Neural cell (in vitro differentiated cells): ENCODE data around the gene IFT52. TPM values are rescaled to one million over a fixed set of nuclear protein-coding genes. Genes with fewer than 3 reads are reported as not detected.
"Not testable (repeated sequence)": the region's sequence is repeated elsewhere in the genome, so short reads cannot be mapped to it uniquely, and the experiment has no call there.

ENCODE experiments used
- H2AFZ ChIP-seq: fragments of 200-600, 300-800 bp; sonication (generic), shearing (Covaris generic); 2 replicates; pipeline ENCODE4 v1.6.0; 2014; ENCODE audit warnings: low read depth, mild to moderate bottlenecking, antibody characterized with exemption, low read length, moderate library complexity
- H3F3A ChIP-seq: fragments of 200-600 bp; shearing (Covaris generic); 2 replicates; pipeline ENCODE4 v1.6.1; 2016; ENCODE audit warnings: mild to moderate bottlenecking, moderate library complexity, mixed read lengths, antibody characterized with exemption, low read length; ENCODE audit not compliant: insufficient read depth, poor library complexity, severe bottlenecking
- H3K27ac ChIP-seq: fragments of 200-600, 300-800 bp; sonication (generic), shearing (Covaris generic); 2 replicates; pipeline ENCODE4 v1.5.1; 2014; ENCODE audit warnings: mild to moderate bottlenecking, low read length, moderate library complexity
- H3K27me3 ChIP-seq: fragments of 300-800, 200-600 bp; sonication (generic), shearing (Covaris generic); 2 replicates; pipeline ENCODE4 v1.6.0; 2014; ENCODE audit warnings: mild to moderate bottlenecking, low read depth, low read length, moderate library complexity; ENCODE audit not compliant: insufficient read depth
- H3K36me3 ChIP-seq: fragments of 300-800, 200-600 bp; sonication (generic), shearing (Covaris generic); 2 replicates; pipeline ENCODE4 v1.5.1; 2014; ENCODE audit warnings: mild to moderate bottlenecking, antibody characterized with exemption, low read length, moderate library complexity; ENCODE audit not compliant: insufficient read depth
- H3K4me2 ChIP-seq: fragments of 300-800, 200-600 bp; sonication (generic), shearing (Covaris generic); 2 replicates; pipeline ENCODE4 v1.6.0; 2014; ENCODE audit warnings: mild to moderate bottlenecking, low read length
- H3K4me3 ChIP-seq: fragments of 300-800, 200-600 bp; sonication (generic), shearing (Covaris generic); 2 replicates; pipeline ENCODE4 v1.5.1; 2014; ENCODE audit warnings: mild to moderate bottlenecking, low read length, moderate library complexity
- H3K79me2 ChIP-seq: fragments of 200-600 bp; shearing (Covaris generic); replicated peaks from 2 replicates; pipeline ENCODE4 v1.6.0; 2014; ENCODE audit warnings: mild to moderate bottlenecking, low read length, moderate library complexity; ENCODE audit not compliant: insufficient read depth
- H3K9ac ChIP-seq: fragments of 300-800, 200-600 bp; sonication (generic), shearing (Covaris generic); 2 replicates; pipeline ENCODE4 v1.6.1; 2016; ENCODE audit warnings: mild to moderate bottlenecking, low read length, mixed read lengths
- H3K9me2 ChIP-seq: fragments of 200-600 bp; shearing (Covaris generic); 2 replicates; pipeline ENCODE4 v1.6.1; 2016; ENCODE audit warnings: mild to moderate bottlenecking, low read length, mixed read lengths; ENCODE audit not compliant: insufficient read depth
- H3K9me3 ChIP-seq: fragments of 200-600, 300-800 bp; sonication (generic), shearing (Covaris generic); 2 replicates; pipeline ENCODE4 v1.6.1; 2016; ENCODE audit warnings: mild to moderate bottlenecking, mixed run types, low read length, moderate library complexity, mixed read lengths
- H4K20me1 ChIP-seq: fragments of 200-600 bp; shearing (Covaris generic); 2 replicates; pipeline ENCODE4 v1.6.1; 2016; ENCODE audit warnings: mild to moderate bottlenecking, mixed run types; ENCODE audit not compliant: insufficient read depth
- CTCF ChIP-seq: fragments of 450-650 bp; IDR thresholded peaks from 2 replicates; pipeline ENCODE4 v1.5.1; 2014; ENCODE audit warnings: antibody characterized with exemption, mild to moderate bottlenecking, moderate library complexity; ENCODE audit not compliant: poor library complexity, severe bottlenecking
- EP300 ChIP-seq: fragments of 450-650 bp; conservative IDR thresholded peaks from 2 replicates; pipeline ENCODE4 v1.6.1; 2014; ENCODE audit warnings: antibody characterized with exemption, mild to moderate bottlenecking, moderate library complexity; ENCODE audit not compliant: poor library complexity, severe bottlenecking
- EZH2 ChIP-seq: fragments of 200-600, 300-800 bp; shearing (Covaris generic), sonication (generic); IDR thresholded peaks from 2 replicates; pipeline ENCODE4 v1.6.1; 2014; ENCODE audit warnings: antibody characterized with exemption, low read length, borderline replicate concordance, mild to moderate bottlenecking; ENCODE audit not compliant: insufficient read depth, poor library complexity, severe bottlenecking
- MXI1 ChIP-seq: fragments of 450-650 bp; conservative IDR thresholded peaks from 2 replicates; pipeline ENCODE4 v1.6.1; 2014; ENCODE audit warnings: antibody characterized with exemption, mild to moderate bottlenecking; ENCODE audit not compliant: poor library complexity, severe bottlenecking
- POLR2AphosphoS5 ChIP-seq: IDR thresholded peaks from 2 replicates; pipeline ENCODE4 v1.6.1; 2012
- RAD21 ChIP-seq: fragments of 450-650 bp; conservative IDR thresholded peaks from 2 replicates; pipeline ENCODE4 v1.6.1; 2014; ENCODE audit warnings: antibody characterized with exemption, mild to moderate bottlenecking, moderate library complexity
- REST ChIP-seq: IDR thresholded peaks from 2 replicates; pipeline ENCODE4 v1.6.1; 2012; ENCODE audit warnings: borderline replicate concordance
- SMC3 ChIP-seq: fragments of 450-650 bp; conservative IDR thresholded peaks from 2 replicates; pipeline ENCODE4 v1.6.1; 2014; ENCODE audit warnings: antibody characterized with exemption, mild to moderate bottlenecking, moderate library complexity; ENCODE audit not compliant: poor library complexity
- TAF1 ChIP-seq: IDR thresholded peaks from 2 replicates; pipeline ENCODE4 v1.6.1; 2012; ENCODE audit warnings: low read depth
- polyA plus RNA-seq: library from polyadenylated mRNA; depleted of rRNA; stranded (reverse); fragments of >200 nt; gene quantifications from 2 replicates; pipeline ENCODE4 v1.2.3, GENCODE V29; 2014

IFT52 gene
- polyA plus RNA-seq, 1 donor from 2014 or later, result 144 TPM

GRCh38 chr20:43603124-43603523, 12.4 kb downstream of the IFT52 start:
- Histone ChIP-seq H3K79me2 (no peaks in the 10 kb centered on the region), H3K36me3 (no peaks in the 10 kb centered on the region), H2AFZ (no peak overlapping the region), H3K4me2 (no peak overlapping the region), H3K9me3 (no peaks in the 10 kb centered on the region), H3F3A (no peaks in the 10 kb centered on the region), H3K27me3 (no peaks in the 10 kb centered on the region), H3K4me3 (no peak overlapping the region), H3K27ac (no peak overlapping the region), H3K9ac (no peak overlapping the region), H4K20me1 (no peaks in the 10 kb centered on the region), H3K9me2 (no peaks in the 10 kb centered on the region)
- no peak for TF ChIP-seq TAF1
- TF ChIP-seq EZH2, result no peak
- no peak for TF ChIP-seq SMC3
- TF ChIP-seq RAD21, result no peak
- TF ChIP-seq REST, result no peak
- TF ChIP-seq POLR2AphosphoS5, result no peak
- TF ChIP-seq EP300, result no peak
- TF ChIP-seq MXI1, result no peak
- no peak for TF ChIP-seq CTCF

- H4K20me1 ChIP-seq, result no peaks in the 10 kb centered on the region
- H3K79me2 ChIP-seq, result no peaks in the 10 kb centered on the region
- no peaks in the 10 kb centered on the region for H3K27me3 ChIP-seq
- no peak overlapping the region for H3K9ac ChIP-seq
- no peaks in the 10 kb centered on the region for H3K9me2 ChIP-seq
- no peak overlapping the region for H3K4me3 ChIP-seq
- H3F3A ChIP-seq, result no peaks in the 10 kb centered on the region
- TF ChIP-seq CTCF (no peak), SMC3 (no peak), POLR2AphosphoS5 (no peak), TAF1 (no peak), RAD21 (no peak), MXI1 (no peak), EZH2 (no peak), REST (no peak)
- H3K36me3 ChIP-seq, result no peaks in the 10 kb centered on the region
- H3K9me3 ChIP-seq, result no peaks in the 10 kb centered on the region
- H2AFZ ChIP-seq, result no peak overlapping the region
- no peak overlapping the region for H3K27ac ChIP-seq
- no peak overlapping the region for H3K4me2 ChIP-seq
These were observed 15.0 kb downstream of the IFT52 start for GRCh38 chr20:43605715-43606114.

- not testable (repeated sequence) for H3K36me3 ChIP-seq
These were observed 16.5 kb downstream of the IFT52 start for GRCh38 chr20:43607278-43607677.

More at GRCh38 chr20:43607278-43607677, 16.5 kb downstream of the IFT52 start:
- not testable (repeated sequence) for H3K4me2 ChIP-seq, H3K27ac ChIP-seq, H3K9me2 ChIP-seq, H3K9me3 ChIP-seq, H2AFZ ChIP-seq, H3F3A ChIP-seq, H3K79me2 ChIP-seq, H3K9ac ChIP-seq, H3K27me3 ChIP-seq, H4K20me1 ChIP-seq, H3K4me3 ChIP-seq
